PC-3 (cell line): Measurements from ENCODE around the gene NHERF2. TPM values are rescaled to one million over a fixed set of nuclear protein-coding genes. Genes with fewer than 3 reads are reported as not detected.

ENCODE experiments used
- ATAC-seq: fragments of 200-7000 bp; cut with Tn5 transposase; 2 replicates; pipeline ENCODE4 v1.9.1; 2020; ENCODE audit warnings: mild to moderate bottlenecking, moderate library complexity
- BruUV-seq: library from RNA; stranded (reverse); fragments of 400-500 nt; replicated peaks from 2 replicates; lab custom pipeline; 2021; lab: Mats Ljungman, UMichigan
- CTCF ChIA-PET: fragments of 300-600 bp; sonication (Branson Sonifier 250); formaldehyde crosslinking; loops from one replicate; lab custom pipeline; 2022; ENCODE audit warnings: antibody characterized with exemption; lab: Charles Lee
- POLR2A ChIA-PET: fragments of 300-600 bp; sonication (Branson Sonifier 250); formaldehyde crosslinking; loops from one replicate; lab custom pipeline; 2022; ENCODE audit warnings: antibody characterized with exemption; ENCODE audit not compliant: unreplicated experiment; lab: Charles Lee
- DNase-seq: peaks from one replicate; pipeline ENCODE4 v3.0.0-alpha.2; 2015
- H2AFZ ChIP-seq: fragments of 300-600 bp; sonication (generic); 2 replicates; pipeline ENCODE4 v1.6.0; 2016; ENCODE audit warnings: antibody characterized with exemption, low read length
- H3F3A ChIP-seq: fragments of 300-600 bp; sonication (generic); one replicate; pipeline ENCODE4 v1.6.0; 2017; ENCODE audit warnings: antibody characterized with exemption, low read length, control low read depth, mild to moderate bottlenecking; ENCODE audit not compliant: unreplicated experiment
- H3K27ac ChIP-seq: fragments of 300-600 bp; sonication (generic); 2 replicates; pipeline ENCODE4 v1.5.1; 2016; ENCODE audit warnings: mild to moderate bottlenecking, low read length
- H3K27me3 ChIP-seq: fragments of 300-600 bp; sonication (generic); 2 replicates; pipeline ENCODE4 v1.6.1; 2016; ENCODE audit warnings: low read length, mixed read lengths
- H3K36me3 ChIP-seq: fragments of 300-600 bp; sonication (generic); 2 replicates; pipeline ENCODE4 v1.6.1; 2016; ENCODE audit warnings: low read depth, mixed run types, low read length, mixed read lengths
- H3K4me1 ChIP-seq: fragments of 300-600 bp; sonication (generic); 2 replicates; pipeline ENCODE4 v1.5.1; 2016; ENCODE audit warnings: low read length; ENCODE audit not compliant: insufficient read depth
- H3K4me2 ChIP-seq: fragments of 300-600 bp; sonication (generic); 2 replicates; pipeline ENCODE4 v1.6.0; 2016; ENCODE audit warnings: low read length
- H3K4me3 ChIP-seq: fragments of 300-600 bp; sonication (generic); 2 replicates; pipeline ENCODE4 v1.5.1; 2016; ENCODE audit warnings: mild to moderate bottlenecking, low read length, mixed read lengths
- H3K79me2 ChIP-seq: fragments of 300-600 bp; sonication (generic); 2 replicates; pipeline ENCODE4 v1.6.1; 2017; ENCODE audit warnings: low read length, mixed read lengths
- H3K9ac ChIP-seq: fragments of 300-600 bp; sonication (generic); 2 replicates; pipeline ENCODE4 v1.6.0; 2016; ENCODE audit warnings: mild to moderate bottlenecking, low read length
- H3K9me2 ChIP-seq: fragments of 300-600 bp; sonication (generic); replicated peaks from 2 replicates; pipeline ENCODE4 v1.6.1; 2016; ENCODE audit warnings: mixed run types, low read length, mixed read lengths
- H3K9me3 ChIP-seq: fragments of 300-600 bp; sonication (generic); 2 replicates; pipeline ENCODE4 v1.6.1; 2016; ENCODE audit warnings: low read length, mixed read lengths
- H4K20me1 ChIP-seq: fragments of 300-600 bp; sonication (generic); 2 replicates; pipeline ENCODE4 v1.6.1; 2016; ENCODE audit warnings: low read length, mixed read lengths
- EZH2 ChIP-seq: fragments of 300-600 bp; sonication (generic); IDR thresholded peaks from one replicate; pipeline ENCODE4 v1.6.1; 2017; ENCODE audit warnings: antibody characterized with exemption, mild to moderate bottlenecking, low read length; ENCODE audit not compliant: unreplicated experiment
- EZH2phosphoT487 ChIP-seq: fragments of 300-600 bp; sonication (generic); IDR thresholded peaks from 2 replicates; pipeline ENCODE4 v1.6.1; 2018; ENCODE audit warnings: mild to moderate bottlenecking, antibody characterized with exemption, low read length, borderline replicate concordance
- intact Hi-C: fragments of 100-400 bp; cut with micrococcal nuclease; formaldehyde crosslinking; loops from 2 replicates; pipeline ENCODE4 v1.9.0; 2023
- total RNA-seq: library from RNA; depleted of rRNA; stranded (reverse); fragments of >200 nt; gene quantifications from 2 replicates; pipeline ENCODE4 v1.2.3, GENCODE V29; 2014
- TF ChIP-seq, protein P1 (sequence below): fragments of 300-600 bp; sonication (generic); conservative IDR thresholded peaks from 2 replicates; pipeline ENCODE4 v1.5.1; 2017; ENCODE audit warnings: antibody characterized with exemption, low read depth, mild to moderate bottlenecking, low read length

The NHERF2 gene
- total RNA-seq, 1 experiment from 2014 or later = 145 TPM

DNA sequence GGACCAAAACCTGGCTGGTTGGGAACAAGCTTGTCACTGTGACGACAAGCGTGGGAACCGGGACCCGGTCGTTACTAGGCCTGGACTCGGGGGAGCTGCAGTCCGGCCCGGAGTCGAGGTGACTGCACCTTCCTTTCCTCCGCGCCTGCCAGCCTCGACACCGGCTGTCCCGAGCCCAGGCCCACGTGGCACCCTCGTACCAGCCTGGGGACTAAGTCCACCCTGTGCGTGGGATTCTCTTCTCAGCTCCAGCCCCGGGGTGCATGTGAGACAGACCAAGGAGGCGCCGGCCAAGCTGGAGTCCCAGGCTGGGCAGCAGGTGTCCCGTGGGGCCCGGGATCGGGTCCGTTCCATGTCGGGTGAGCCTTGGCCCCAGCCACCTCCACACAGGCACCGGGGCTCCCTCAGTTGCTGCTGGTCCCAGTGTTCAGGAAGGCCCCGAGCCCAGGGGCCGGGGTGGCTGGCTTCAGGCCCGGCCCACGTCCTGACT lies 52.7 kb downstream of the NHERF2 start:
- H3F3A ChIP-seq = no peaks in the 10 kb centered on the region
- no peak overlapping the region for H2AFZ ChIP-seq
- intact Hi-C loops = no loop called here
- no peak overlapping the region for H3K27ac ChIP-seq
- CTCF ChIA-PET = no interaction called here
- POLR2A ChIA-PET = no interaction called here
- no peaks in the 10 kb centered on the region for H3K36me3 ChIP-seq
- no peaks in the 10 kb centered on the region for H3K9me2 ChIP-seq
- DNase-seq (no peak), ATAC-seq (no peak)
- no peaks in the 10 kb centered on the region for H3K9me3 ChIP-seq
- TF ChIP-seq EZH2phosphoT487 (no peak), EZH2 (no peak)
- TF ChIP-seq, protein P1, sequence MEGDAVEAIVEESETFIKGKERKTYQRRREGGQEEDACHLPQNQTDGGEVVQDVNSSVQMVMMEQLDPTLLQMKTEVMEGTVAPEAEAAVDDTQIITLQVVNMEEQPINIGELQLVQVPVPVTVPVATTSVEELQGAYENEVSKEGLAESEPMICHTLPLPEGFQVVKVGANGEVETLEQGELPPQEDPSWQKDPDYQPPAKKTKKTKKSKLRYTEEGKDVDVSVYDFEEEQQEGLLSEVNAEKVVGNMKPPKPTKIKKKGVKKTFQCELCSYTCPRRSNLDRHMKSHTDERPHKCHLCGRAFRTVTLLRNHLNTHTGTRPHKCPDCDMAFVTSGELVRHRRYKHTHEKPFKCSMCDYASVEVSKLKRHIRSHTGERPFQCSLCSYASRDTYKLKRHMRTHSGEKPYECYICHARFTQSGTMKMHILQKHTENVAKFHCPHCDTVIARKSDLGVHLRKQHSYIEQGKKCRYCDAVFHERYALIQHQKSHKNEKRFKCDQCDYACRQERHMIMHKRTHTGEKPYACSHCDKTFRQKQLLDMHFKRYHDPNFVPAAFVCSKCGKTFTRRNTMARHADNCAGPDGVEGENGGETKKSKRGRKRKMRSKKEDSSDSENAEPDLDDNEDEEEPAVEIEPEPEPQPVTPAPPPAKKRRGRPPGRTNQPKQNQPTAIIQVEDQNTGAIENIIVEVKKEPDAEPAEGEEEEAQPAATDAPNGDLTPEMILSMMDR = no peak
- BruUV-seq = no TSS peak
- no peaks in the 10 kb centered on the region for H4K20me1 ChIP-seq
- no peak overlapping the region for H3K9ac ChIP-seq
- H3K27me3 ChIP-seq = no peaks in the 10 kb centered on the region
- H3K4me3 ChIP-seq = no peak overlapping the region
- H3K79me2 ChIP-seq = no peaks in the 10 kb centered on the region
- H3K4me2 ChIP-seq = no peak overlapping the region
- no peaks in the 10 kb centered on the region for H3K4me1 ChIP-seq

DNA sequence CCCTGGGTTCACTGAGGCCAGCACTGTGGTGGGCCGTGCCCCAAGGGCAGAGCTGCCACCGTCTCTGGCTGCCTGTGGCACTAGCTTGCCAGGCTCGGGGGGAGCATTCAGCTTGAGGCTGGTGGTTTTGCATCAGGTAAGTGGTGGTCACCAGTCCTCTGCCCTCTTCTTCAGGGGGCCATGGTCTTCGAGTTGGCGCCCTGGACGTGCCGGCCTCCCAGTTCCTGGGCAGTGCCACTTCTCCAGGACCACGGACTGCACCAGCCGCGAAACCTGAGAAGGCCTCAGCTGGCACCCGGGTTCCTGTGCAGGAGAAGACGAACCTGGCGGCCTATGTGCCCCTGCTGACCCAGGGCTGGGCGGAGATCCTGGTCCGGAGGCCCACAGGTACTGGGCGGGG lies 53.3 kb downstream of the NHERF2 start:
- Histone ChIP-seq H3F3A (no peaks in the 10 kb centered on the region), H3K27ac (no peak overlapping the region), H3K9me2 (no peaks in the 10 kb centered on the region), H3K27me3 (no peaks in the 10 kb centered on the region), H4K20me1 (no peaks in the 10 kb centered on the region), H3K4me1 (no peaks in the 10 kb centered on the region), H3K36me3 (no peaks in the 10 kb centered on the region), H3K9me3 (no peaks in the 10 kb centered on the region), H3K9ac (no peak overlapping the region), H3K4me2 (no peak overlapping the region), H3K4me3 (no peak overlapping the region), H2AFZ (no peak overlapping the region), H3K79me2 (no peaks in the 10 kb centered on the region)
- intact Hi-C loops = no loop called here
- TF ChIP-seq, protein P1 = no peak
- TF ChIP-seq EZH2 = no peak
- no peak for ATAC-seq
- no TSS peak for BruUV-seq
- ChIA-PET CTCF (no interaction called here), POLR2A (no interaction called here)
- DNase-seq = no peak

DNA sequence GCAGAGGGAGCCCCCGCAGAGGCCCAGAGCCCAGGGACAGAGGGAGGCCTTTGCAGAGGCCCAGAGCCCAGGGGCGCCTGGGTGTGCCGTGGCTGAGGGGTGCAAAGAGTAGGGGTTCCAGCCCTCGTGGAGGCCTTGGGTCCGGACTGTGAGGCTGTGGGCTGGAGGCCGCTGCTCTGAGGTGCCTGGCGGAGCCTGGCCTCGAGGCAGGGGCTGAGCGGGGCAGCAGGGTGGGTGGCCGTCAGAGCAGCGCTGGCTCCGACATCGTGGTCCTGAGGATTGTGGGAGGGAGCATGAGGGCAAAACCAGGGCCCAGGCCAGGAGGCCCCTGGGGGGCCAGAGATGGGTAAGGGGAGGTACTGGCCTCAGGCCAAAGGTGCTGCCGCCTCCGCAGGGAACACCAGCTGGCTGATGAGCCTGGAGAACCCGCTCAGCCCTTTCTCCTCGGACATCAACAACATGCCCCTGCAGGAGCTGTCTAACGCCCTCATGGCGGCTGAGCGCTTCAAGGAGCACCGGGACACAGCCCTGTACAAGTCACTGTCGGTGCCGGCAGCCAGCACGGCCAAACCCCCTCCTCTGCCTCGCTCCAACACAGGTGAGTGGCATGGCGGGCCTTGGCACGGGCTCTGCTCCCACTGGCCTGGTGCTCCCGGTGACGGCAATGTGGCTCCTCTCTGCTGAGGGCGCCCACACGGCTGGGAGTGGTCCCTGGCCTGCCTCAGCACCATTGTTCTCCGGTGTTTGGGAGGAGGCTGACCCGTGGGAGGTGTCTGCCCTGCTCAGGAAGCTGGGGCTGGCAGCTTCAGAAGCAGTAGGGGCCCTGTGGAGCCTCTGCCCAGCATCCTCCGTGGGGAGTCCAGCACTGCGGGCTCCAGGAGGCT lies 54.7 kb downstream of the NHERF2 start:
- no peaks in the 10 kb centered on the region for H3K4me1 ChIP-seq
- H3K9me2 ChIP-seq = no peaks in the 10 kb centered on the region
- no peaks in the 10 kb centered on the region for H3K27me3 ChIP-seq
- ATAC-seq (no peak), DNase-seq (no peak)
- H3K4me3 ChIP-seq = no peak overlapping the region
- H3K4me2 ChIP-seq = no peak overlapping the region
- H3K9me3 ChIP-seq = no peaks in the 10 kb centered on the region
- H3K9ac ChIP-seq = no peak overlapping the region
- no peak overlapping the region for H2AFZ ChIP-seq
- no peaks in the 10 kb centered on the region for H3K36me3 ChIP-seq
- intact Hi-C loops = no loop called here
- H3K27ac ChIP-seq = no peak overlapping the region
- BruUV-seq = no TSS peak
- TF ChIP-seq EZH2 = no peak
- H3K79me2 ChIP-seq = no peaks in the 10 kb centered on the region
- no peaks in the 10 kb centered on the region for H4K20me1 ChIP-seq
- CTCF ChIA-PET = no interaction called here
- POLR2A ChIA-PET = no interaction called here
- H3F3A ChIP-seq = no peaks in the 10 kb centered on the region
